HG02623 (cell line): ENCODE results near the gene CHCHD4.

Source experiments
- ATAC-seq: cut with Tn5 transposase; IDR thresholded peaks from one replicate; pipeline ENCODE4 v1.9.1; 2021; ENCODE audit warnings: moderate library complexity; ENCODE audit not compliant: unreplicated experiment

Gene CHCHD4

GRCh38 chr3:14138109-14138877, 13.6 kb upstream of the CHCHD4 start:
- no peak for ATAC-seq

DNA sequence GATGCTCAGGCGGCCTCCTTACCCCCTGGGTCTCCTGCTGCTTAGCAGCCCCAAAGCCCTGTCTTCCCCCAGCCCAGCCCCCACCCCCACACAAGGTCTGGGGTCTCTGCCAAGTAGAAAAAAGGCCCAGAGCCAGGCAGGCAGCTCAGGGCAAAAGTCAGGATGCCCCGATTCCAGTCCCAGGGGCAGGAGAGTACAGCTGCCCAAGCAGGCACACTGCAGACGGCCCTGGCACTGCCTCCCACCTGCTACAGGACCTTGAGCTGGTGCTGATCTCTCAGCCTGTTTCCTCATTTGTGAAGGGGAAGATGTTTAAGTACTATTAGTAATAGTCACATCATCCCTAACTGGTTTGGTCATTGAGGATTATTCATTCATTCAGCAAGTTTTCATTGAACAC, 12.8 kb upstream of the CHCHD4 start:
- no peak for ATAC-seq

GRCh38 chr3:14137004-14137403, 12.3 kb upstream of the CHCHD4 start:
- ATAC-seq: no peak

DNA sequence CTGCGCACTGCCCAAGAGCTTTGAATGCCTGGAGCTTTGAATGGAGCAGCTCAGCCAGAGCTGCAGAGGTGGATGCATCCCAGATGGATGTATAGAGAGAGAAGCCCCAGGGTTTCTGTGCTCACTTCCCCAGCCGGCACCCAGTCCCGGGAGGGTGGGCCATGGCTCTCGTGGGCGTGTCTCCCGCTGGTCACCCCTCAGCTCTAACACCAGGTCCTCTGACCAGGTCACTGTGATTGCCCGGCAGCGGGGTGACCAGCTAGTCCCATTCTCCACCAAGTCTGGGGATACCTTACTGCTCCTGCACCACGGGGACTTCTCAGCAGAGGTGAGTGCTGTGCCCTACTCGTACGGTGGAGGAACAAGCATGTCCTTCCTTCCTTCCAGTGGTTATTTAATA, 10.9 kb upstream of the CHCHD4 start:
- no peak for ATAC-seq

DNA sequence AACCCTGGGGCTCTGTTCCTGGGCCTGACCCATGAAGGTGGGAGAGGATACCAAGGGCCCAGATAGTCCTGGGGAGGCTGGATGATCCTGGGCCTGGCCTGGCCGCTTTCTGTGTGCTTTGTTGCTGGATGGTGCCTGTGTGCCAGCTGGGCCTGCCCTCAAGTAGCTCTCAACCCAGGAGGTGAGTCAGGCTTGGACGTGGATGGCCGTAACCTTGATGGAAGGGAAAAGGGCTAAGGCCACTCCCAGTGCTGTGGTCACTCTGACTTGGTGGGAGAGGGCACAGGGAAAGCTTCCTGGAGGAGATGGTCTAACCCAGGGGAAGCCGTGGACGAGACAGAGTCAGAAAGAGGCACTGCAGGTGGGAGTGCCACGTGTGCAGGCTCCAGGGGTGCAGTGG, 9.6 kb upstream of the CHCHD4 start:
- no peak for ATAC-seq

DNA sequence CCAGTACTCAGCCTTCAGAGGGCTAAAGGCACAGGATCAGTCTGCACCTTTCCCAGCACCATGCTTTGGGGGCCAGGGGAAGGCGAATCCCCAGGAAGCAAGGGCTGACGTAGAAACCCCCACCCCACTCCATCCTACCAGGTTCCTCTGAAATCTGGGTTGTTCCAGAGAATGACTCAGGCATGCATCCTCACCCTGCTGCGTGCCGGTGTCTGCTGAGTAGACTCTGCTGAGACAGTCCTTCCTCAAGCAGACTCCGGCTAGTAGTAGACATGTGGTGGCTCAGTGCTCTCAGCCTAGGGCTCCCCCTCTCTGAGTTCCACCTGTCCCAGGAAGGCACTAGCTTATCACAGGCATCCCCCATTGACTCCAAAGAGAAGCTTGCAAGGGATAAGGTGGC, 9.2 kb upstream of the CHCHD4 start:
- ATAC-seq: no peak

DNA sequence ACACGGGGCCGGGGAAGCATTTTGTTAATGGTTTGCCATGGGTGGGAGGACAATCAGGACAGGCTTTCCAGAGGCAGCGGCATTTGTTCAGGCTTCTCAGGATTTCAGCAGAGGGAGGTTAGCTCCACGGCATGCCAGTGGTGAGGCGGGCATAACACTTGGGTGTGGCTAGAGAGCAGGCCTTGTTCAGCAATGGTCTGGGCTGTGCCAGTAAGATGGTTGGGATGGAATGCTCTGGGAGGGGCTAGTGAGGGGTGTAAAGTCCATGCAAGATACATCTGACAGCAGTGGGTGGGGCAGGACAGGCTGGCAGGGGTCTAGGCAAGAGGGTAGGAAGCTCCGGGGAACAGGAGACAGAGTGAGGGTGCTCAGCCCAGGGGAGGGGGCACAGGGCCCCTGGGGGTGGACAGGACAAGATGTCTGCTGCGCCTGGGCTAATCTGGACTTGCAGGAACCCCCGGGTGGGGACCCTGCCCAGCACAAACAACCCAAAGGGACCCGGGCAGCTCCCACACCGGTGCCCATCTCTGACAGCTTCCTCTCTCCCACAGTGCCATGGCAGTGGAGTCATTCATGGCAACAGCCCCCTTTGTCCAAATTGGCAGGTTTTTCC, 8.6 kb upstream of the CHCHD4 start:
- ATAC-seq: no peak

DNA sequence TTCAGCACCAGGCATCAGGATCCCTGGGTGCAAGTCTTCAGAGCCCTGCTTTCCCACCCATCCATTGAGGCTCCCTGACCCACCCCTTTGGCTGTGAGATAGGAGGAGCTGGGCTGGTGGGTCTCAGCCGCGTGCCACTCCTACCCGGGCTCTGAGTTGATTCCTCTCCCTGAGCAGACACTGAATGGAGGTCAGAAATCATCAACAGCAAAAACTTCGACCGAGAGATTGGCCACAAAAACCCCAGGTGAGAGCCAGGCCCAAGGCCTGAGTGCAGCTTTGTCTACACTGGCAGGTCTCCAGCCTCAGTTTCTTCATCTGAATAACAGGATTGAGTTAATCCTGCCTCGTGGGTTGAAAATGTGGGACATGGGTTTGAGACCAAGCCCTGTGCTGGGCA, 8.0 kb upstream of the CHCHD4 start:
- no peak for ATAC-seq

DNA sequence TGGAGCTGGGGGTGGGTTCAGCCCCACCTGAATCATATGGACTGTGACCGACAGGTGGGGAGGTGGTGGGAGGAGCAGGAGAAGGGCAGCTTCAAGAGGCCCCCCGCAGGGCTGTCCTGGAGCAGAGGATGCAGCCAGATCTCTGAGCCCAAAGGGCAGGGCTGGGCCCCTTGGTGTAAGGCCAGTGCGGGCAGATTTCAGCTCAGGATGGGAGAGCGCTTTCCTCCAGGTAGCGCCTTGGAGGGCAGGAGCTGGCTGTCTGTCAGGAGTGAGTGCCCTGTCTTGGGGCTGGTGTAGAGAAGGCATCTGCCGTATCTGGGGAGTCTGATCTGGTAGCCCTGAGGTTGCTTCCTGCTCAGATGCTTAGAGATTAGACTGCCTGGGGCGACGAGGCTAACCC, 7.5 kb upstream of the CHCHD4 start:
- no peak for ATAC-seq

- no peak for ATAC-seq
Observed at GRCh38 chr3:14131134-14131533, 6.5 kb upstream of the CHCHD4 start.

GRCh38 chr3:14130707-14131106, 6.0 kb upstream of the CHCHD4 start:
- ATAC-seq: no peak

DNA sequence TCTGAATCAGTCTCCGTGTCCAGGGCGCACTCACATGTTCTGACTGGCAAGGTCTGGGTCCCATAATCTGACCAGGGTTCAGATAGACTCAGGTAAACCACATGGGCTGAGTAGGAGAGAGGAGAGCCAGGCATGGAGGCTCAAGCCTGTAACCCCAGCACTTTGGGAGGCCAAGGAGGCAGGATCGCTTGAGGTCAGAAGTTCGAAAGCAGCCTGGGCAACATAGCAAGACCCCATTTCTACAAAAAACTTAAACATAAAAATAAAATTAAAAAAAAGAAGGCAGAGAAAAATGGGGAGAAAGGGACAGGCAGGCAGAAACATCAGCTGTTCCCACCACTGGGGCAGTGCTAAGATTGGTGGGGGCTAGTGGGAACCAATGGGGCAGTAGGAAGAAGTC, 5.6 kb upstream of the CHCHD4 start:
- no peak for ATAC-seq

DNA sequence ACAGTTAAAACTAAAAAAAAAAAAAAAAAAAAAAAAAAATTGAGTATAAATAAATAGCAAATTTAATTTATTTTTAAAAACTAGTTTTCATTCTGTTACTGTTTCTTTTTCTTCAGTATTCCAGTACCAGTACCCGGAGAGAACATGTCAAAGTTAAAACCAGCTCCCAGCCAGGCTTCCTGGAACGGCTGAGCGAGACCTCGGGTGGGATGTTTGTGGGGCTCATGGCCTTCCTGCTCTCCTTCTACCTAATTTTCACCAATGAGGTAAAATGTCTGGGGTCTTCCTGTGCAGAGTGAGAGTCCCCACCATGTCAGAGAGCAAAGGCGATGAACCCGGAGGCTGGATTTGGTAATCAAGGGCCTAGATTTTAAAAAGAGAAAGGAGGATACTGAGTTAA, 4.6 kb upstream of the CHCHD4 start:
- ATAC-seq: no peak

- no peak for ATAC-seq
Observed at GRCh38 chr3:14128724-14129123, 4.1 kb upstream of the CHCHD4 start.

- ATAC-seq: no peak
Observed at GRCh38 chr3:14127516-14128161, 3.0 kb upstream of the CHCHD4 start.

GRCh38 chr3:14126887-14127505, 2.3 kb upstream of the CHCHD4 start:
- ATAC-seq: no peak

GRCh38 chr3:14126017-14126886, 1.6 kb upstream of the CHCHD4 start:
- no peak for ATAC-seq

DNA sequence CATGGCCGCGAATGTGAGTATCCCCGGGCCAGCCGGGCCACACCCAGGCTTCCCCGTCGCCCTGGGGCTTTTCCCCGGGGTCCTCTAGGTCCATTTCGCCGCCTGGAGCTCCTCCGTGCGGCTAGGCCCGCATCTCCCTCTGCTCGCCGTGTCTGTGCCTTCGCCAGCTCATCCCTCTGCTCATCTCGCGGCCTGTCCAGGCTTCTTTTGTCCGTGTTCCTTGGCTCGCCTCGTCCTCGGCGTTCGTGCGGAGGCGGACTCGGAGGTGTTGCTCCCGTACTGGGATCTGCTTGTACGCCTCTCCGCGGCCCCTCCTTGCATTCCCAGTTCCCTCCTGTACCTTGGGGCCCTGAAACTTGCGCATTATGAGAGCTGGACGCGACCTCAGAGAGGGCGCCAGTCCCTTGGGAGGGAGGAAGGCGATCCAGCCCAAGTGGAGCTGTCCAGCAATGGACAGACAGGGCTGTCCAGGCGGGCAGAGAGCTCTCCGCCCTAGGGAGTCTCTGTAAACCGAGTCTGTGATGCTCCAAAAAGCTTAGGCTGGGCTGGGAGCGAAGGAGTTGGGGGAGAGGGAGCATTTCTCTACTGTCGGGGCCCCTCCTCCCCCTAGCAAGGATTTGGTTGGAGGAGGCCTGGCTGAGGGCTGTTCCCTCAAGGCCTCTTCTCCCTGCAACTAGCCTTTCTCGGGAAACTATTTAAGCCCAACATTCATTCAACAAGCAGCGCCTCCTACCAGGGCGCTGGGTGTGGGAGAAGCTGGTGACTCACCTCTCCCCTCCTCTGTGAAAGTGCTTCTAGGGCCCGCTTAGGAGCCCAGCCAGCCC, 735 bp upstream of the CHCHD4 start:
- ATAC-seq: peak; percentile 20

- peak; percentile 35 for ATAC-seq
Observed at GRCh38 chr3:14124223-14124614, 451 bp downstream of the CHCHD4 start.
